GM19099 (cell line): Measurements from ENCODE around the gene MGST2.

Experiments
- POLR2A ChIP-seq: IDR thresholded peaks from 3 replicates; pipeline ENCODE4 v1.6.1; 2011; ENCODE audit warnings: low read depth; ENCODE audit not compliant: insufficient read length; ENCODE audit errors: extremely low read depth

MGST2 gene

DNA sequence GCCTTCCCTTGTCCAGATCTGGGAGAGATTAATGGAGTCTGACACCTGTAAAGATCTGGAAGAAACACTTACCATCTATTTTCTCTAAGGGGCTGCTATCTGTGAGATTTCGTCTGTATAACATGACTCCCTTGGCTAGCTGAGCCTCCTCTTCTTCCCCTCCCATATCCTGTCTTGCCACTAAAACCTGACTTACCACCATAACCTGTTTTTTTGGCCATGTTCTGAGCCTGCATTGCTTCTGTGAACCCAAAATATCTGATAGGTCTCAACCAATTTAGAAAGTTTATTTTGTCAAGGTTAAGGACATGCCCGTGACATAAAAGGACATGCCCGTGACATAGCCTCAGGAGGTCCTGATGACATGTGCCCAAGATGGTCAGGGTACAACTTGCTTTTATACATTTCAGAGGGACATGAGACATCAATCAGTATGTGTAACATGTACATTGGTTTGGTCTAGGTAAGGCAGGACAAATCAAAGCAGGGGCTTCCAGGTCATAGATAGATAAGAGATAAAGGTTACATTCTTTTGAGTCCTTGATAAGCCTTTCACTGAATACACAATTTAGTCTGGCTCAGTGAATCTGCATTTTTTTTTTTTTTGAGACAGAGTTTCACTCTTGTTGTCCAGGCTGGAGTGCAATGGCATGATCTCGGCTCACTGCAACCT, 11.4 kb downstream of the MGST2 start:
- no peak for TF ChIP-seq POLR2A

DNA sequence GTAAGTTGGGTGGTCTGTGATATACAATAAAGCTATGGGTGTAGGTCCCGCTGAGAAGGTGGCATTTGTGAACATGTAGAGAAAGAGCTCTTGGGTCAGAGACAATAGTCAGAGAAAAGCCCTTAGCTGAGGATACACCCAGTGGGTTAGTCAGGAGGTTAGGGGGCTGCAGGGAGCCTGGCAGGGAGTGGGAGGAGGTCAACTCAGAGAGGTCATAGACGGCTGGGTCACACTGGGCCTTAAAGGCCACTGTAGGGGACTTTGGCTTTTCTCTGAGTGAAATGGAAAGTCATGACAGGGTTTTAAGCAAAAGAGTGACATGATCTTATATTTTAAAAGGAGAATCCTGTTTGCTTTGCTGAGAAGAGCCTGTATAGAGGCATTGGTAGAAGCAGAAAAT, 16.7 kb downstream of the MGST2 start:
- TF ChIP-seq POLR2A, result no peak

DNA sequence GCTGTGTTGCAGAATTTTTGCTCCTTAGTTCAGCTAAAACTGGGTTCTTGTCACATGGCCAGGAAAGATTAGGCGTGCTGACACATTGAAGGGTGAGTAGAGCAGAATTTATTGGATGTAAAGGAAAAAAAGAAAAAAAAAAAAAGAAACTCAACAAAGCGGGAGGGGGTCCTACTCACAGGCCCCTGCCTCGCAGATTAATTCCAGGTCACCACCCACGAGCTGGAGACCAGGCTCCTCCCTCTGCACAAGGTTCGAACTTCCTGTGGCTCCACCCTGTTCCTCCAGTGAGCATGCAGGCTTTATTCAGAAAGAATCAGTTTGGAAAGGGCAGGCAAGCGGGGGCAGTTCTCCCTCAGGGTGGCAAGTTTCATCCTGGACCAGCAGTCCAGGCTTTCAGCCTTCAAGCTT, 17.1 kb downstream of the MGST2 start:
- no peak for TF ChIP-seq POLR2A

DNA sequence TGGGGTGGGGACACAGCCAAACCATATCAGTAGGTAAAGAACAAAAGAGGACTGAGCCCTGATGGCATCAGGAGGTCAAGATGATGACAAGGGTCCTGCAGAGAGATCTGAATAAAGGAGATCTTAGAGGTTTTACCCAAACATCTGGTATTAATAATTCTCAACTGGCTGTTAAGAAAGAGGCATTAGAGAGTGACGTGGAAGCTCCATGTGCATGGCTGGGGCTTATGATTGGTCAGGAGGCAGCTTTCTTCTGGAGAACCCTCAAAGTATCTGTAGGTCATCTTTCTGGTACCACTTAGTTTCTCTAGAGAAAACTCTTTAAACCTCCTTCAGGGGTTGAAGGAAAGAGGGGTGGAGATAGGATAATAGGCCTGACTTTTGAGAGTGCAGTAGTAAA, 18.7 kb downstream of the MGST2 start:
- no peak for TF ChIP-seq POLR2A

DNA sequence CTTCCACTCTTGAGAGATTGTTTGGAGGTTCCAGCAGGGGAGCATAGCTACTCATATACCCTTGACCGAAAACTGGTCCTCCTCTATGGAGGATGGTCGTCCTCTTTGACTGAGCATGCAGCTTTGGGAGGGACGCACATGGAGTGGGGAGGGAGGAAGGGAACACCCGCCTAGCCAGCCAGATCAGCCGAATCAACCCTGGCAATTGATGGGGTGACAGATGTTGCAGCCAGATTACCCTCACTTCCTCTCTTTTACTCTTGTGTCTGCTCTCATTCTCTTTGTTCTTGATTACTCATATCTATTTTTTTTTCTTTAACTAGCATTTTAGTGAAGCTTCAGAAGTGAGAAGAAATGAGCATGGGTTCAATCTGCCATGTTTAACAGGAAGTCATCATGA, 19.6 kb downstream of the MGST2 start:
- TF ChIP-seq POLR2A, result no peak

DNA sequence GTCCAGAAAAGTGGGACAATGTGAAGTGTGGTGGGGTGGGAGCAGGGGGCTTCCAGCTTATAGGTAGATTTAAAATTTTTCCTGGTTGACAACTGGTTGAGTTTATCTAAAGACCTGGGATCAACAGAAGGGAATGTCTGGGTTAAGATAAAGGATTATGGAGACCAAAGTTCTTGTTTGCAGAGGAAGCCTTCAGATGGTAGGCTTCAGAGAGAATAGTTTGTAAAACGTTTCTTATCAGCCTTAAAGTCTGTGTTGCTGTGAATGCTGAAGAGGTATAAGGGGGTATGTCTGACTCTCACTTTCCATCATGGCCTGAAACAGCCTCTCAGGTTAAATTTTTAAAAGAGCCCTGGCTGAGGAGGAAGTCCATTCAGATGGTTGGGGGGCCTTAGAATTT, 20.5 kb downstream of the MGST2 start:
- no peak for TF ChIP-seq POLR2A

DNA sequence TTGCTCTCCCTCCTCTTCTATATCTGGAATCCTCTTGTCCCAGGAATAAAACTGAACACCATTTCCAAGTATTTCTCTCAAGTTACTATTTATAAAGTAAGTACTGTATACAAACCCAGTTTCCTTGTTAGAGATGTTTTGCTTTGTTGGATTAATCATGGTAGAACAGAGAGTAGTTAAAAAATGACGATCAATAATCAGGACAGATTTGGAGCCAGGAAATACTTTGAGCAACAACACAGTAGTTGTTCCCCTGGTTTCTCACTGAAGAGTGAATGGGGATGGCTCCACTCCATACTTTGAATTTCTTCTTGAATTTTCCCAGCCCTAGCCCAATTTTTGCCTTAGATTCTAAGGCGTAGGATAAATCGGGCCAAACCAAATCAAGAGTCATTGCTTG, 21.4 kb downstream of the MGST2 start:
- TF ChIP-seq POLR2A, result no peak

DNA sequence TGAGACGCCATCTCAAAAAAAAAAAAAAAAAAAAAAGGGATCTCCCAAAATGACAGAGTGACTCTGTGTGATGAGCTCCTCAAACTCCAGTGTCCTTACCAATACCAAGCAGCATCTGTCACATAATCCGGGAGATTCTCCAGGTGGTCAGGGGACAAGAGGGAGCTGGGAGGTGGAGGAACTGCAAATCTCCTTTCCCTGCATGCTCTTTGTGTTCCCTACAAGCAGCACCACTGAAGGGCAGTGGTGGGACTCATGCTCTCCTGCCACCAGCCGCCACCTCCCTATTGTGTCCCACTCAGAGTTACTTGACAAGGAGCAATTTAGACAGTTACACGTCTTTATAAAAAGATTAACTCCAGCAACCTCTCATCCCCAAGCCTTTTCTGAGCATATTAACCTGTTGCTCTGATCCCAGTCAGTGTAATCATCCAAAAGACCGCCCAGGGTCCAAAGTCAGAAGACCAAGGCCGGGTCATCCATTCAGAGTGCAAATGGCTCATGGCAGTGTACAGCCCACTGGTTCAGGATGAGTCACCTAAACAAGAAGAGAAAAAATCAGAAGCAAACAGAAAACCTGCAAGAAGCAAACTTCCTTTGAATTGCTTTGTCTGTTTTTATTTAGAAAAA, 23.6 kb downstream of the MGST2 start:
- no peak for TF ChIP-seq POLR2A

DNA sequence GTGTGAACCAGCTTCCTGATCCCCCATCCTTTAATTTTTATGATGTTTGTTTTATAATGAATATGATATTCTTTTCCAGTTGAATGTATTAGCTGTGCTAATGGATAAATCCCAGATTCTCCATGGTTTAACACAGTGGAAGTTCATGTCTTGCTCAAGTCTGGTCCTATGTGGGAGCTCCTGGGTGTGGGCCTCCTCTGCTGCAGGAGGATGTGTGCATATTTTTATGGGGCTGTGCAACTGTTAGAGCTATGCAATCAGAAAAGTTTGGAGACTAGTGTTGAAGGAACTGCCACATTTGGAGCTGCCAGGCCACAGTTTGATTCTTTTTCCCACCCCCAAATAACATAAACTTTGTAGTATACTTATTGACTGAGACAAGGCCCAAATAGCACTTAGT, 24.8 kb downstream of the MGST2 start:
- TF ChIP-seq POLR2A, result no peak

DNA sequence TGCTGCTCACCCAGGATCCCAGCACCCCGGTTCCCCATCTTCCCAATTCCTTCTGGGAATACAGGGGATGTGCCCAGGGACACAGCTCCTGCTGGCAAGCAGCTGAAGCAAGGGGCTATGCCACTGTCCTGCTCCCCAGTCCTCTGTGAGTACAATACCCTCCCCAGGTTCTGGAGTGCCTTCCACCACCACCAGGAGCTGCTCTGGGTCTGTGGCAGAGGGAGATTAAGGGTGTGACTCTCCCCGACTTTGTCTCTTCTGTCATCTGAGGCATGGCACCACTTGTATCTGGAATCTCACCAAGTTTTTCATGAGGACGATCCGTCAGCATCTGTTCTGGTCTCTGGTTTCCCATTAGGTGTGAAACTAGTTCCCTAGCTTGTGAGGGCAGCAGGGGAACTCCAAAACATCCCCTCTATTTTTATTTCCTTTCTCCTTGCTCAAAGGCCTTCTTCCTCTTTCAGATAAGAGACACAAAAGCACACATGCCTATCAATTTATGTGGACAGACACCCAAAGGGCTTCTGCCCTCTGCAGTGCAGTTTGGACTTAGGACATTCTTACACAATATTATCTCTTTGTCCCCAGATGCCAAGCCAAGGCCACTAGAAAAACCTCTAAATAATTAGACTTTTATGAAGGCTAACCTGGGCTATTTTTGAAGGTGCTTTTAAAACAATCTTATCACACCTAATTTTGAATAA, 26.8 kb downstream of the MGST2 start:
- TF ChIP-seq POLR2A, result no peak

DNA sequence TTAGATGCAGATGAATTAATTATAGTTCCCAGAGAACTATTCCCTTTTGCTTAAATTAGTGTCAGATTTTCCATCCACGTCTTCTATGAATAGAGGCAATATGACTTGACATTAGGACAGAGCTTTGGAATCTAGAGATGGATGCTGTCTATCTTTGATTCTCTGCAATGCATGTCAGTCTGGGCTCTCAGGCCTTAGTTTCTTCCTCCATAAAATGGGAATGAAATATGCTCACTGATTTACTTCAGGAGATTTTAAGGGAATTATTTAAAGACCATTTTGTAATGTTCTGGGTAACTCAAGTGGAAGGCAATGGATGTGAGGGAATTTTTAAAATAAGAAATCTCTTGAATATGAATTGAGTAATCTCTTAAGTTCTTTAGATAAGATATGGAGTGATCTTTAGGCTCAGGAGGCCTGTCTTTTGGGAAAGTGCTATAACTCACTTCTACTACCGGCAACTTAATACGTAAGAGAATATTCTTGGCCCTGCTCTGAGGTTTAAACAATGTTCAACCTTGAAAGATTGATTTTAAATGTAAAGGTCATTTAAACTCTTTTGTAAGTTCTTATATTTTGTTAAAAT, 29.0 kb downstream of the MGST2 start:
- no peak for TF ChIP-seq POLR2A

DNA sequence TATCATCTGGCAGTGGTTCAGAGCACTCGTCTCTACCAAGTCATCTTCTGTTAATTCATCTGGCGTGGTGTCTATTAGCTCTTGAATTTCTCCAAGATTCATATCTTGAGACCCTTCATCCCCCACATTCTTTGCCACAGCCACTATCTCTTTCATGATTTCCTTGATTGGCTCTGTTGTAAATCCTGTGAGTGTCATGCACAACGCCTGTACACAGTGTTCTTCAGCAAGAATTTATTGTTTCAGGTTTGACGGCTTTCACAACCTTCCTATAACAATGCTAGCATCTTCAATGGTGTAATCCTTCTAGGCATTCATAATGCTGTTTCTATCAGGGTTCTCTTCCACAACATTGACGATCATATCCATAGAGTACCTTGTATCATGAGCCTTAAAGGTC, 30.9 kb downstream of the MGST2 start:
- no peak for TF ChIP-seq POLR2A

DNA sequence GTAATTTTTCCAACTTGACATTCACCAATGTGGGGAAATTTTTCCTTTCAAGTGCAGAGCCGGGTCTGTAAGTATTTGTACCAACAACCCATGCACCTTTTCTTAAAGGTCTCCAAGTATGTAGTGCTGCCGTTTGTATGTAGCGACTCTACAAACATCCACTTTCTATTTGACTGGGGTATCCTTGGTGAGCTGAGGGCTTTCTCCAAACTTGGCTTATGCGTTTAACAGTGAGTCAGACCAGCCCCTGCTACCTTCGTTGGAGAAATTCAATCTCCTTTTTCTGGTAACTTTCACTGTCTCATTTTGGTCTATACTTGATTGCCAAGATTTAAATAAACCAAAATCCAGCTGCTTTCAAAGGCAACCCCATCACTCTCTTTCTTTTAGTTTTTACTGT, 34.9 kb downstream of the MGST2 start:
- no peak for TF ChIP-seq POLR2A

DNA sequence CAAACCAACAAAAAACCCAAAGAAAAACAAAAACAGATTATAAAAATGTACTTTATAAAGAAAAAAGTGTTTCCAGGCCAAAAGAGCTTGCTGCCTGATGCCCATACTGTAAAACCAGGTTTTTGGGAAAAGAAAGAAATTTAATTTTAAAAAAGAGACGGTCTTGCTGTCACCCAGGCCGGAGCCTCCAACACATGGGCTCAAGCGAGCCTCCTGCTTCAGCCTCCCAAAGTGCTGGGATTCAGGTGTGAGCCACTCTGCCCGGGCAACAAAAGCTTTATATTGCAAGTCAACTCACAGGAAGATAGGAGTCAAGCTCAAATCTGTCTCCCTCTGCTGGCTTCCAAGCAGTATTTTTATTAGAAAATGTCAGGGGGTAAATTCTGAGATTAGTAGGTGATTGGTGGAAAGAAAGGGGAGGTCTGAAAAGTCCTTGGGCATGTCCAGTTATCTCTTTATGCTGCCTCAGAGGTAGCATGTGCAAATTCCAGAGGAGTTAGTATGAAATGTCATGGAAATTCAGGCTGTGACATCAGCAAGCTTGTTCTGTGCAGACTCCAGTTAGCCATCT, 39.4 kb downstream of the MGST2 start:
- no peak for TF ChIP-seq POLR2A

DNA sequence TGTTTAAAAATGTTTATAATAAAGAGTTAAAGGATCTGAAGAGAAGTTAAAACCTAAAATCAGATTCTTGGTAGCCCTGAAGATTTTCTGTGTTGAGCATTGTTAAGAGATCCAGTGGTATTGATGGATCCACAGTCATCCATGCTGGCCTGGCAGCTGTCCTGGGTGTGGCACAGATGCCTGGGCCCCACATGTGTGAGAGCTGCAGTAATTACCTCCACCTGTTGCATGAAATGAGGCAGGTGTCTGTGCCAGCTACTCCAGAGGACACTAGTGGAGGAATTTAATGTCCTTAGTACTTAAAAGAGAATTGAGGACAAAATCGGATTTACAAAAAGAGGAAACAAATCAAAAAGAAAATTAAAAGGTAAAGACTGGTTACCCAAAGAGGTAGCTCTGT, 44.0 kb downstream of the MGST2 start:
- no peak for TF ChIP-seq POLR2A
